NCI-H2227 (cell line): ENCODE measurements around the gene CLIC4.
A peak's percentile ranks its signal among the peaks of the same experiment; 100 is the strongest.
"Not testable (repeated sequence)": the region's sequence is repeated elsewhere in the genome, so short reads cannot be mapped to it uniquely, and the experiment has no call there.

Experiments
- DNase-seq: peaks from one replicate; lab custom pipeline; 2025; ENCODE audit not compliant: unreplicated experiment; lab: John Stamatoyannopoulos, UW

CLIC4 gene

DNA sequence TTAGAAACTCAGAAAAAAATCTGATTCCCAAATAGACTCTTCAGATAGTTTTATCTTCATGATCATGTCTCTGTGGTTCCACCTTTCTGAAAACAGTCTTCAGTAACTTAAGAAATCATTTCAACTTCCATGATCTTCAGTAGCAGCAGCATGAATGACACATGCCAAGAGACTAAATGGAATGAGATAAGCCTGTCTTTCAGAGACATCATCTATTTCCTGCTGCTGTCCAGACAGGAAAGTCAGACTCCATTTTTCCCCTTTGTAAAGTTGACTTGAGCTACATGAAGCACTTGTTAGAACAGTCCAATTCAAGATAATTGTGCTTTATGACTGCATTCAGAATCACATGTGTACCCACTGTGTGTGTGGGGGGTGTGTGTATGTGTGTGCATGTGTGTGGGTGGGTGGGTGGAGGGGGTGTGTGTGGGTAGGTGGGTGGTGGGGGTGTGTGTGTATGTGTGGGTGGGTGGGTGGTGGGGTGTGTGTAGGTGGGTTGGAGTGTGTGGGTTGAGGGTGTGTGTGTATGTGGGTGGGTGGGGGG lies 58.8 kb downstream of the CLIC4 start:
- DNase-seq, result no peak

DNA sequence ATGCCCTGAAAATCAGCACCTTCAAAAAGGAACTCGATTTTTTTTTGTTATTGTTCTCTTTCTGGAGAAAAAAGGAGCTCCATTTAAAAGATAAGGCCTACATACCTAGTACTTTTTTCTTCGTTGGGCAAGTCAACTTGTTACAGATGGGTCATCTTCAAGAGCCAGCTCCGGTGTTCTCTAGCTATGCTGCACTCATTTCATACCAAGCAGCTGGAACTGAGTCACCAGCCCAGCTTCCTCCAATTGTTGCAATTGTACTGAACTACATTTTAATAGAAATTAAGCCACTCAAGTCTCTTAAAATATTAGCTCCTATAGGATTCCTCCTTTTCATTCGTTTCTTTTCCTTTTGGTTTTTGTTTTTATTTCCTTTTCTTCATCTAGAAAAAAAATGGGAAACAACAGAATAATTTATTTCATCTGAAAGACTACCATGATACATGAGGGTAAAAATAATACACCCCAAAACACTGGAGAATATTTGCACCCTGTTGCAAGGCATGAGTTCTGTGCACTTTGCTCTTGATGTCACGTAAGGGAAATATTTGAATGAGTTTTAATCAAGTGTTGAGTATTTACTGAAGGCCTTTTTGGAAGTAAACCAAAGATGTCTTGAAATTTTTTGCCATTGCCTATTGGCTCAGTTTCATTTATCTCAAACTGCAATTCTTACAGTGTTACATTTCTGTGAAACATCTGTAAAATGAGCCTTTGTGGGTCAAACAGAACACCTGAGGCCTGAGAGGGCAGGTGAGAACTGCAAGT lies 60.5 kb downstream of the CLIC4 start:
- no peak for DNase-seq

DNA sequence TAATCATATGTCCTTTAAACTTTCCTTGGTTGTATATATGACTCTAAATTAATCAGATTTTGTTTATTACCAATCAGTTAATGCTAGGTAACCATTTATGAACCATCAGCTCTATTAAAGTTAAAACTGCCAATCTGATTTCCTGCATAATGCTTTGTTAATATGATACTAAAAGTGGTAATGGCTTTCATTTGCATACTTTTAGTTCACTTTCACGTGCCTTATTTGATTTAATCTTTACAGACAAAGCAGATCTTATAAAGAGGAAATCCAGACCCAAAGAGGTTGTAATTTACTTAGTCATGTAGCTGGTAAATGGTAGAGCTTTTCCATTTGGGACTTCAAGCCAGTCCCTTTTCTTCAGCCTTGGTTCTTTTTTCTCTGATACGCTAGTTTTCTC lies 61.3 kb downstream of the CLIC4 start:
- no peak for DNase-seq

GRCh38 chr1:24811494-24811893 lies 66.2 kb downstream of the CLIC4 start:
- not testable (repeated sequence) for DNase-seq

DNA sequence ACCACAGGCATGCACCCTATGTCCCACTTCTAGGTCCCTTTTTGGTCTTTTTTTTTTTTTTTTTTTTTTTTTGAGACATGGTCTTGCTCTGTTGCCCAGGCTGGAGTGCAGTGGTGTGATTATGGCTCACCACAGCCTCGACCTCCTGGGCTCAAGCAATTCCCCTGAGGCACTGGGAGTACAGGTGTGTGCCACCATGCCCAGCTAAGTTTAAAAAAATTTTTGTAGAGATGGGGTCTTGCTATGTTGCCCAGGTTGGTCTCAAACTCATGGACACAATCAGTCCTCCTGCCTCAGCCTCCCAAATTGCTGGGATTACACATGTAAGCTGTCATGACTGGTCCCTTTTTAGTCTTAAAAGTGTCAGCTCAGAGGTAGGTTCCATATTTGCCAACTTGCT lies 75.0 kb downstream of the CLIC4 start:
- not testable (repeated sequence) for DNase-seq

DNA sequence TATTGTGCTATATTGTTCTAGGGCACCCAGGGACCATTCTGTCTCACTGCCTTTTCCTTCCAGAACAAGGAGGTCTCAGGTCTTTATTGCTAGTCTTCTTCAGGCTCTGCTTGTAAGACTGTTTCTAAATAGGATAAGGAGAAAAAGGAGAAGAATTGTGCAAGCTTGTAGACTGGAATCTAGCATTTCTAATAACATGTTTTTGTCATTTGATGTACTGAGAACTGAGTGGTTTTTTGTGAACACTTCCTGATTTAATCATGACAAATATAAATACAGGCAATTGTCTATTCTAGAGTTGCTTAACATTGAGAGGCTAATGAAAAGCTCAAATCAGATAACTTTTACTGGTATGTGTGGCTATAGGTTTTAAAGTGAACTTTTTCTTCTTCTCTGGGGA lies 77.6 kb downstream of the CLIC4 start:
- DNase-seq, result no peak

DNA sequence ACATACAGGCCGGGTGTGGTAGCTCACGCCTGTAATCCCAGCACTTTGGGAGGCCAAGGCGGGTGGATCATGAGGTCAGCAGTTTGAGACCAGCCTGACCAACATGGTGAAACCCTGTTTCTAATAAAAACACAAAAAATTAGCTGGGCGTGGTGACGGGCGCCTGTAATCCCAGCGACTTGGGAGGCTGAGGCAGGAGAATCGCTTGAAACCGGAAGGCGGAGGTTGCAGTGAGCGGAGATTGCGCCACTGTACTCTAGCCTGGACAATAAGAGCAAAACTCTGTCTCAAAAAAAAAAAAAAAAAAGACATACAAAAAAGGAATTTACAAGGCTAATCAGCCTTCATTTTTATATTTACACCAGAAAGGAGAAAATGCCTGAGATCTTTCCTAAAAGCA lies 78.2 kb downstream of the CLIC4 start:
- not testable (repeated sequence) for DNase-seq

DNA sequence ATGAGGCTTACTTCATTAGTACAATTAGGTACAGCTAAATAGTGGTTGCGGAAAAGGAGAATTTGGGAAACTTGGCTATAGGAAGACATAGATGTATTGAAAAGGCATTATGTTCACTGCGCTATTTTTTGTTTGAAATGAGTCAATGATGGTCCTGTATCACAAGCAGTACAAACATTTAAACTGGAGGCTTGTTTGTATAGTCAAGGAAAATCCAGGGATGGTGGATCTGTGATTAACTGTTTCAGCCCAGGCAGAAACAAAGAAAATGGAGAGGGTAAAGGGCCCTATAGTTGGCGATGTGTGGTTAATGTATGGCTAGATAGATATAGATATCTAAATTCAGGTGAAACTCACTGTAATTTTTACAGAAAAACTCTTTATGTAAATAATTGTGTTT lies 79.9 kb downstream of the CLIC4 start:
- DNase-seq, result no peak

- no peak for DNase-seq
Observed at GRCh38 chr1:24826510-24826909, 81.3 kb downstream of the CLIC4 start.

DNA sequence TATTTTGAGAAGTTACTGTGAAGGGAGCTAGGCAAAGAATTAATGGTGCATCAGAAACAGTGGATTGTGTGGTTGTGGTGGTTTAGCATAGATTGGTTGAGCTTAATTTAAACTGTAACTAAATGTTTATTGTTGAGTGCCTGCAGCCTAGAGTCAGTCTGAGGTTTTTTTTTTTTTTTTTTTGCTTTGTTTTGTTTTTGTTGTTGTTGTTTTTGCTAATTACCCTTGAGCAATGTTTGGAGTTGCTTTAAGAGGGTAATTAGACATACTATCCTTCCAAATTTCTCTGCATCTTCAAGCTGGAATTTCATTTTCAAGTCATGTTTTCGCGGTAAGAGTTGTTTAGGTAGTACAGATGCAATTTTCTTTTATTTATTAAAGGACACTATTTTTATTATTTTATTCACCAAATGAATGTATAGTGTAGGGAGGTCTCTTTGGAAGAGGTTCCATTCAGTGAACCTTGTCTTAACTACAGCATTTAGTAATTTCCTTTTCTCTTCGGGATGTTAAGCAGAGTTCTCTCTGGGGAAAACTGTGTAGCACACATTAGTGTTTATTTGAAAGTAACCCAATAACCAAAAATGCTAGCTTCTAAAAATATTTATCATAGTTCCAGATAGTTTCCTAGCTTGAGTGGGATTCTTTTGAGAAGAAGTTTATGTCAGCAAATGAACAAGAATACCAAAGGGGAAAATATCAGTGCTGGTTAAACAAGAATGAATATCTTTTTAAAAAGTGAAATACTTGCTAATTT lies 82.3 kb downstream of the CLIC4 start:
- DNase-seq, result no peak

DNA sequence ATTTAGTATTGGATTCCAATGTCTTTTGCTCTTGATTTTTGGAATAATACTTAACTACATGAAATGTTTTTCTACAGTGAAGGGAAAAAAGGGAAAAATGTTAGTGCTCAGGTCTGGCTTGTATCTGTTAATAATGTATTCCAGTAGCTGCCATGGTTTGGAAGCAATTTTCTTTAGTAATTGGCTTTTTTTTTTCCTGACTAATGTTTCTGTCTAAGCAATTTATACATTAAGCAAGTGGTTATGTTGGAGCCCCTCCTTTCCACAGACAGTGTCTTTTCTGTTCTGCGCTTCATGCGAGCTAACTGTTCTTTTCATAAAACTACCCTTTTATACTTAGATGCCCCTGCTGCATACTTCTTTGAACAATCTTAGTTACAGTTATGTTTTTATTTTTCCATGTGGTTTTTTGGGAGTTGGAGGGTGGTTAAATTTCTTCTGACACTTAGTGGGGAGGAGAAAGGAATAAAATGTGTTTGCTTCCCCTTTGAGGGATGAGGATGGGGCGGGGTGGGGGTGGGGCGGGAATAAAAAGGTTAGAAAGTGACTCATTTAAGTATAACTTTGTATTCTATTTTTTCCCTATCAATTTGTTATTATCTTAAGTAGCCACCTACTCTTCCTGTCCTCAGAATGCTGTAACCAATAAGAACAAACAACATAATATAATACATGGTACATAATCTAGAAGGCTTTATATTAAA lies 83.1 kb downstream of the CLIC4 start:
- DNase-seq, result no peak

- peak; percentile 27 for DNase-seq
Observed at GRCh38 chr1:24828887-24829192, 83.6 kb downstream of the CLIC4 start.

- DNase-seq, result peak; percentile 72
Observed at GRCh38 chr1:24830680-24831272, 85.5 kb downstream of the CLIC4 start.

DNA sequence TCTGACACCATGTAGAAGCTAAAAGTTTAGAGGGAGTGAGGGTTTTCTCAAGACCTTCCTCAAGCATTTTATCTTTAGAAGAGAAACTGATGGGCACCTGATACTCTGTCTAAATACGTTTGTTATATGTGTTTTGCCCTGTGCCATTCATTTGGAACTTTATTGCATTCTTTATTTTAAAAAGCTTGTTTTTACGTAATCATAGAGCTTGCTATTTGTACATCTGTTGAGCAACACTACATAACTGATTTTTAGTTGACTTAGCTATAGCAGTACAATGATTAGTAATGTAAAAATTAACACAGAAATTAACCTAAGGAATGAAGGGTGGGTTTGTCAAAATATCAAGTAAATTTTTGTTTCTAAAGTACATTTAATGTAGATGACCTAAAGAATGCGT lies 96.3 kb downstream of the CLIC4 start:
- DNase-seq, result no peak

- DNase-seq, result no peak
Observed at GRCh38 chr1:24846671-24847070, 101.4 kb downstream of the CLIC4 start.

GRCh38 chr1:24847995-24848881 lies 103.0 kb downstream of the CLIC4 start:
- peak; percentile 85 for DNase-seq

GRCh38 chr1:24849672-24850295 lies 104.5 kb downstream of the CLIC4 start:
- no peak for DNase-seq

GRCh38 chr1:24850328-24850920 lies 105.2 kb downstream of the CLIC4 start:
- no peak for DNase-seq

- DNase-seq, result no peak
Observed at GRCh38 chr1:24853649-24854048, 108.4 kb downstream of the CLIC4 start.

DNA sequence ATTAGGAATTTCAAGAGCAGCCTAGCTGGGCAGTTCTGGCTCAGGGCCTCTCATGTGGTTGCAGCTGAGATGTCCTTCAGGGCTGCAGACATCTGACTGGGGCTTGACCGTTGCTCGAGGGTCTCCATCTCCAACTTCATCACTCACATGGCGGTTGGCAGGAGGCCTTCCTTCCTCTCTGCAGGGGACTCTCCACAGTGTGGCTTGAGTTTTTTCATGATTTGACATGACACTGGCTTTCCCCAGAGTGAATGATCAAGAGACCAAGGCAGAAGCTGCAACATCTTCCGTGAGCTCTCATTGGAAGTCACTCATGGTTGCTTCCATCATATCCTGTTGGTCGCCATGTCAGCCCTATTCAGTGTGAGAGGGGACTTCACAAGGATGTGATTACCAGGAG lies 110.2 kb downstream of the CLIC4 start:
- no peak for DNase-seq
